Karpas-422 (cell line): Measurements from ENCODE around the gene CLBA1. TPM values are rescaled to one million over a fixed set of nuclear protein-coding genes. Genes with fewer than 3 reads are reported as not detected.

Source experiments
- DNase-seq: peaks from one replicate; pipeline ENCODE4 v3.0.0-alpha.2; 2015
- H2AFZ ChIP-seq: fragments of 200-600 bp; sonication (generic); 2 replicates; pipeline ENCODE4 v1.6.1; 2014; ENCODE audit warnings: antibody characterized with exemption, low read length, mixed read lengths
- H3K27ac ChIP-seq: fragments of 200-600 bp; sonication (generic); 2 replicates; pipeline ENCODE4 v1.5.1; 2014; ENCODE audit warnings: mild to moderate bottlenecking, low read length, moderate library complexity
- H3K27me3 ChIP-seq: fragments of 200-600 bp; sonication (generic); 2 replicates; pipeline ENCODE4 v1.6.1; 2014; ENCODE audit warnings: low read length, mixed read lengths
- H3K36me3 ChIP-seq: fragments of 200-600 bp; sonication (generic); 2 replicates; pipeline ENCODE4 v1.6.1; 2014; ENCODE audit warnings: low read length, mixed read lengths; ENCODE audit not compliant: insufficient read depth
- H3K4me1 ChIP-seq: fragments of 200-600 bp; sonication (generic); 2 replicates; pipeline ENCODE4 v1.6.1; 2014; ENCODE audit warnings: mild to moderate bottlenecking, low read length, mixed read lengths
- H3K4me2 ChIP-seq: fragments of 200-600 bp; sonication (generic); 2 replicates; pipeline ENCODE4 v1.6.1; 2014; ENCODE audit warnings: low read length, low read depth, mild to moderate bottlenecking; ENCODE audit not compliant: poor library complexity, severe bottlenecking
- H3K4me3 ChIP-seq: fragments of 200-600 bp; sonication (generic); 2 replicates; pipeline ENCODE4 v1.5.1; 2014; ENCODE audit warnings: mild to moderate bottlenecking, antibody characterized with exemption, low read length, mixed read lengths
- H3K79me2 ChIP-seq: fragments of 200-600 bp; sonication (generic); 2 replicates; pipeline ENCODE4 v1.6.1; 2014; ENCODE audit warnings: mild to moderate bottlenecking, low read length, mixed read lengths
- H3K9ac ChIP-seq: fragments of 200-600 bp; sonication (generic); 2 replicates; pipeline ENCODE4 v1.6.0; 2014; ENCODE audit warnings: low read length
- H3K9me2 ChIP-seq: fragments of 200-600 bp; sonication (generic), shearing (Covaris generic); replicated peaks from 2 replicates; pipeline ENCODE4 v1.6.0; 2014; ENCODE audit warnings: mild to moderate bottlenecking, low read length, moderate library complexity; ENCODE audit not compliant: insufficient read depth
- H3K9me3 ChIP-seq: fragments of 300-700, 200-600 bp; sonication (generic); 2 replicates; pipeline ENCODE4 v1.6.1; 2014; ENCODE audit warnings: low read length, mixed read lengths
- H4K20me1 ChIP-seq: fragments of 200-600 bp; sonication (generic); 2 replicates; pipeline ENCODE4 v1.6.1; 2014; ENCODE audit warnings: mild to moderate bottlenecking, antibody characterized with exemption, low read length, low read depth; ENCODE audit not compliant: insufficient read depth
- total RNA-seq: library from RNA; depleted of rRNA; stranded (reverse); fragments of >200 nt; shearing (Covaris generic); gene quantifications from 2 replicates; pipeline ENCODE4 v1.2.3, GENCODE V29; 2014; ENCODE audit warnings: low replicate concordance

CLBA1 gene
- total RNA-seq, 1 experiment from 2014 or later: 9.4 TPM

- Histone ChIP-seq H3K9ac (no peak overlapping the region), H3K27me3 (no peaks in the 10 kb centered on the region)
- no peak for DNase-seq
Measured at GRCh38 chr14:104969741-104970230, 15.8 kb upstream of the CLBA1 start.

GRCh38 chr14:104970231-104971068, 15.1 kb upstream of the CLBA1 start:
- H3K4me2 ChIP-seq: no peak overlapping the region

More at GRCh38 chr14:104969741-104970230, 15.8 kb upstream of the CLBA1 start:
- Histone ChIP-seq H3K4me1 (peaks cover 25% of the 10 kb centered on the region), H3K36me3 (no peaks in the 10 kb centered on the region), H3K27ac (no peak overlapping the region), H3K79me2 (no peaks in the 10 kb centered on the region), H3K4me2 (no peak overlapping the region), H3K9me2 (no peaks in the 10 kb centered on the region), H3K9me3 (no peaks in the 10 kb centered on the region), H3K4me3 (no peak overlapping the region), H2AFZ (no peak overlapping the region), H4K20me1 (peaks cover under 1% of the 10 kb centered on the region; the same call in 1 of the 2 replicates)

GRCh38 chr14:104971447-104972240, 13.9 kb upstream of the CLBA1 start:
- H4K20me1 ChIP-seq: peaks cover 7% of the 10 kb centered on the region; the same call in 1 of the 2 replicates
- no peaks in the 10 kb centered on the region for H3K9me2 ChIP-seq
- H3K4me1 ChIP-seq: peaks cover 25% of the 10 kb centered on the region
- no peak for DNase-seq
- no peaks in the 10 kb centered on the region for H3K79me2 ChIP-seq
- H3K9me3 ChIP-seq: no peaks in the 10 kb centered on the region
- no peaks in the 10 kb centered on the region for H3K36me3 ChIP-seq
- no peaks in the 10 kb centered on the region for H3K27me3 ChIP-seq
- H3K4me2 ChIP-seq: no peak overlapping the region
- H3K4me3 ChIP-seq: no peak overlapping the region
- H3K27ac ChIP-seq: no peak overlapping the region
- H2AFZ ChIP-seq: no peak overlapping the region
- H3K9ac ChIP-seq: no peak overlapping the region

More at GRCh38 chr14:104970231-104971068, 15.1 kb upstream of the CLBA1 start:
- H3K79me2 ChIP-seq: no peaks in the 10 kb centered on the region
- H3K9ac ChIP-seq: no peak overlapping the region
- no peak overlapping the region for H2AFZ ChIP-seq
- no peaks in the 10 kb centered on the region for H3K36me3 ChIP-seq
- H3K27me3 ChIP-seq: no peaks in the 10 kb centered on the region
- peaks cover 7% of the 10 kb centered on the region; the same call in 1 of the 2 replicates for H4K20me1 ChIP-seq
- H3K9me2 ChIP-seq: no peaks in the 10 kb centered on the region
- no peak overlapping the region for H3K27ac ChIP-seq
- no peaks in the 10 kb centered on the region for H3K9me3 ChIP-seq
- no peak for DNase-seq
- H3K4me3 ChIP-seq: no peak overlapping the region
- H3K4me1 ChIP-seq: peaks cover 25% of the 10 kb centered on the region

- peaks cover 7% of the 10 kb centered on the region; the same call in 1 of the 2 replicates for H4K20me1 ChIP-seq
Measured at GRCh38 chr14:104972301-104973134, 13.1 kb upstream of the CLBA1 start.

GRCh38 chr14:104973135-104973384, 12.5 kb upstream of the CLBA1 start:
- Histone ChIP-seq H3K27ac (no peak overlapping the region), H4K20me1 (peaks cover 7% of the 10 kb centered on the region; the same call in 1 of the 2 replicates), H3K9me2 (no peaks in the 10 kb centered on the region), H3K79me2 (no peaks in the 10 kb centered on the region), H3K4me1 (peaks cover 11% of the 10 kb centered on the region), H3K4me2 (no peak overlapping the region), H2AFZ (no peak overlapping the region), H3K9ac (no peak overlapping the region), H3K9me3 (no peaks in the 10 kb centered on the region), H3K36me3 (no peaks in the 10 kb centered on the region), H3K27me3 (no peaks in the 10 kb centered on the region), H3K4me3 (no peak overlapping the region)
- DNase-seq: no peak

More at GRCh38 chr14:104972301-104973134, 13.1 kb upstream of the CLBA1 start:
- Histone ChIP-seq H3K9ac (no peak overlapping the region), H3K27ac (no peak overlapping the region), H3K36me3 (no peaks in the 10 kb centered on the region), H2AFZ (no peak overlapping the region), H3K4me1 (peaks cover 16% of the 10 kb centered on the region), H3K9me2 (no peaks in the 10 kb centered on the region), H3K9me3 (no peaks in the 10 kb centered on the region), H3K79me2 (no peaks in the 10 kb centered on the region), H3K4me2 (no peak overlapping the region), H3K4me3 (no peak overlapping the region), H3K27me3 (no peaks in the 10 kb centered on the region)
- DNase-seq: no peak

- Histone ChIP-seq H3K27ac (no peak overlapping the region), H4K20me1 (peaks cover 7% of the 10 kb centered on the region; the same call in 1 of the 2 replicates), H3K9me2 (no peaks in the 10 kb centered on the region), H3K27me3 (no peaks in the 10 kb centered on the region), H3K4me2 (no peak overlapping the region), H3K79me2 (no peaks in the 10 kb centered on the region), H3K4me1 (peaks cover 6% of the 10 kb centered on the region), H3K9ac (no peak overlapping the region), H3K36me3 (no peaks in the 10 kb centered on the region), H2AFZ (no peak overlapping the region), H3K4me3 (no peak overlapping the region), H3K9me3 (no peaks in the 10 kb centered on the region)
- no peak for DNase-seq
Measured at GRCh38 chr14:104973385-104974145, 12.0 kb upstream of the CLBA1 start.

GRCh38 chr14:104974146-104974541, 11.4 kb upstream of the CLBA1 start:
- H3K4me2 ChIP-seq: no peak overlapping the region

More at GRCh38 chr14:104974146-104974541, 11.4 kb upstream of the CLBA1 start:
- Histone ChIP-seq H3K4me3 (no peak overlapping the region), H3K4me1 (peaks cover under 1% of the 10 kb centered on the region), H4K20me1 (peaks cover 7% of the 10 kb centered on the region; the same call in 1 of the 2 replicates), H3K9ac (no peak overlapping the region), H3K9me2 (no peaks in the 10 kb centered on the region), H3K27me3 (no peaks in the 10 kb centered on the region), H3K9me3 (no peaks in the 10 kb centered on the region), H2AFZ (no peak overlapping the region), H3K79me2 (no peaks in the 10 kb centered on the region), H3K27ac (no peak overlapping the region), H3K36me3 (no peaks in the 10 kb centered on the region)
- no peak for DNase-seq
